Measurements from ENCODE around the gene MSRB2. TPM values are rescaled to one million over a fixed set of nuclear protein-coding genes. Genes with fewer than 3 reads are reported as not detected.

The MSRB2 gene
- total RNA-seq, 1 experiment from 2014 or later, result 9.6 TPM

DNA sequence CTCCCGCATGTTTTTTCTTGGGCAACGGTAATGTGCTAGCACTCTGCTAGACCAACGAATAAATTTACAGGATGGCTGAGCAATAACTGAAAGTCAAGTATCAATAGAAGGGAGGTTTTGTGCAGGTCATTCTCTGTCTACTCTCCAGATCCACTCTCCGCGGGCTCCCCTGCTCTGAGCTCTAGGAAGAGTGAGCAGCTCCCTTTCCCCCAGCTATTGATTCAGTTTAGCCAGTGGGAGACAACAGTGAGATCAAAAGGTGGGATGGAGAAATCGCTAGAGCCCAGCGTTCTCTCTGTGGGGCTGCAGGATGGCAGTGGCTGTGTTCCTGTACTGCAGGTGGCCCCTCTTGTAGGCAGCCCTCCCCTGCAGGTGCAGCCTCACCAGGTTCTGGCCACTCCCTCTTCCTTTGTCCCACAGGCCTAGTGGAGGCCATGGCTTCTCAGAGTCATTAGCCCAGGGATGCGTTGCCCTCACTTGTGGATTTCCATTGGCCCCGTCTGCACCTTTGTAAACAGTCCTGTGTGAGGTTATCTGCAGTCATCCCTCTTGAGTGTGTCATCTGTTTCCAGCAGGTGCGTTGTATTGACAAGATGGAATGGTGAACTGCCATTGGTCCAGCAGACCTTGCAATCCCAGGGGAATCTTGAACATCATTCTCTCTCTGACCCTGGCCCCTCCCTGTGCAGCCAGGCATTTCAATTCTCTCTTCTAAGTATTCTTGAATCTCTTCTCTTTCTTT is 11.1 kb downstream of the MSRB2 start:
- CTCF ChIA-PET, result interaction anchor here (1.0 kb wide), 1 partner anchor 10 kb away, joined by 3 read pairs; no protein-coding TSS in a partner anchor
- Mint-ChIP-seq H3K4me3 (no peak overlapping the region), H3K9me3 (peaks cover under 1% of the 10 kb centered on the region; the same call in 1 of the 2 replicates), H3K36me3 (no peaks in the 10 kb centered on the region), H3K27me3 (ENCODE audit: low read depth) (no peaks in the 10 kb centered on the region), H3K4me1 (peaks cover 24% of the 10 kb centered on the region), H3K27ac (no peak overlapping the region)
- no peak for TF ChIP-seq E2F5 (CRISPR knock-in tag; IDR thresholded peaks at IDR 0.05)
- no peak for TF ChIP-seq USF2 (CRISPR knock-in tag; IDR thresholded peaks at IDR 0.05)
- no peak for TF ChIP-seq ZNF232 (CRISPR knock-in tag; IDR thresholded peaks at IDR 0.05)
- no peak for TF ChIP-seq ZNF425 (CRISPR knock-in tag; conservative IDR thresholded peaks at IDR 0.05)
- TF ChIP-seq FOXJ3 (CRISPR knock-in tag; IDR thresholded peaks at IDR 0.05; ENCODE audit: borderline replicate concordance), result no peak
- TF ChIP-seq ZNF138 (CRISPR knock-in tag; conservative IDR thresholded peaks at IDR 0.05), result no peak
- TF ChIP-seq TCF7 (CRISPR knock-in tag; IDR thresholded peaks at IDR 0.05; ENCODE audit: low read depth), result no peak
- TF ChIP-seq, protein P1, sequence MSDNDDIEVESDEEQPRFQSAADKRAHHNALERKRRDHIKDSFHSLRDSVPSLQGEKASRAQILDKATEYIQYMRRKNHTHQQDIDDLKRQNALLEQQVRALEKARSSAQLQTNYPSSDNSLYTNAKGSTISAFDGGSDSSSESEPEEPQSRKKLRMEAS (CRISPR knock-in tag; IDR thresholded peaks at IDR 0.05), result no peak
- no peak for TF ChIP-seq SP1 (CRISPR knock-in tag; conservative IDR thresholded peaks at IDR 0.05)
- no peak for TF ChIP-seq IRF2 (CRISPR knock-in tag; IDR thresholded peaks at IDR 0.05; ENCODE audit: borderline replicate concordance, low read depth)
- no peak for TF ChIP-seq ZNF396 (CRISPR knock-in tag; IDR thresholded peaks at IDR 0.05; ENCODE audit: borderline replicate concordance)
- no peak for TF ChIP-seq FOXK1 (CRISPR knock-in tag; IDR thresholded peaks at IDR 0.05)
- DNase-seq (ENCODE audit: low spot score) (peak; percentile 38), ATAC-seq (peak; percentile 91)
- POLR2A ChIA-PET, result no interaction called here

- CTCF ChIA-PET, result interaction anchor here (0.6 to 1.3 kb wide), 2 partner anchors 48 to 827 kb away, joined by 3 read pairs; no protein-coding TSS in a partner anchor
- DNase-seq (ENCODE audit: low spot score), result peak; percentile 22
- ATAC-seq, result peak; percentile 64
- no peak overlapping the region for H3K4me3 Mint-ChIP-seq
- no peaks in the 10 kb centered on the region for H3K36me3 Mint-ChIP-seq
- H3K9me3 Mint-ChIP-seq, result no peaks in the 10 kb centered on the region
- H3K27me3 Mint-ChIP-seq (ENCODE audit: low read depth), result no peaks in the 10 kb centered on the region; the same call in 1 of the 2 replicates
- peaks cover 39% of the 10 kb centered on the region for H3K4me1 Mint-ChIP-seq
- no peak overlapping the region for H3K27ac Mint-ChIP-seq
- POLR2A ChIA-PET, result no interaction called here
- TF ChIP-seq NFE2L1 (CRISPR knock-in tag; IDR thresholded peaks at IDR 0.05) (no peak), ZNF512 (CRISPR knock-in tag; IDR thresholded peaks at IDR 0.05; ENCODE audit: borderline replicate concordance) (no peak), EMX1 (CRISPR knock-in tag; IDR thresholded peaks at IDR 0.05) (no peak), FOXP4 (CRISPR knock-in tag; IDR thresholded peaks at IDR 0.05) (no peak), PRRX2 (CRISPR knock-in tag; IDR thresholded peaks at IDR 0.05) (no peak), ESRRA (CRISPR knock-in tag; IDR thresholded peaks at IDR 0.05; ENCODE audit: borderline replicate concordance) (no peak)
- TF ChIP-seq, protein P2, sequence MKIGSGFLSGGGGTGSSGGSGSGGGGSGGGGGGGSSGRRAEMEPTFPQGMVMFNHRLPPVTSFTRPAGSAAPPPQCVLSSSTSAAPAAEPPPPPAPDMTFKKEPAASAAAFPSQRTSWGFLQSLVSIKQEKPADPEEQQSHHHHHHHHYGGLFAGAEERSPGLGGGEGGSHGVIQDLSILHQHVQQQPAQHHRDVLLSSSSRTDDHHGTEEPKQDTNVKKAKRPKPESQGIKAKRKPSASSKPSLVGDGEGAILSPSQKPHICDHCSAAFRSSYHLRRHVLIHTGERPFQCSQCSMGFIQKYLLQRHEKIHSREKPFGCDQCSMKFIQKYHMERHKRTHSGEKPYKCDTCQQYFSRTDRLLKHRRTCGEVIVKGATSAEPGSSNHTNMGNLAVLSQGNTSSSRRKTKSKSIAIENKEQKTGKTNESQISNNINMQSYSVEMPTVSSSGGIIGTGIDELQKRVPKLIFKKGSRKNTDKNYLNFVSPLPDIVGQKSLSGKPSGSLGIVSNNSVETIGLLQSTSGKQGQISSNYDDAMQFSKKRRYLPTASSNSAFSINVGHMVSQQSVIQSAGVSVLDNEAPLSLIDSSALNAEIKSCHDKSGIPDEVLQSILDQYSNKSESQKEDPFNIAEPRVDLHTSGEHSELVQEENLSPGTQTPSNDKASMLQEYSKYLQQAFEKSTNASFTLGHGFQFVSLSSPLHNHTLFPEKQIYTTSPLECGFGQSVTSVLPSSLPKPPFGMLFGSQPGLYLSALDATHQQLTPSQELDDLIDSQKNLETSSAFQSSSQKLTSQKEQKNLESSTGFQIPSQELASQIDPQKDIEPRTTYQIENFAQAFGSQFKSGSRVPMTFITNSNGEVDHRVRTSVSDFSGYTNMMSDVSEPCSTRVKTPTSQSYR (CRISPR knock-in tag; IDR thresholded peaks at IDR 0.05), result no peak
Measured at GRCh38 chr10:23110722-23111516, 15.5 kb downstream of the MSRB2 start.

Measured in WTC11 (cell line).